Measurements from ENCODE around the gene STARD9. TPM values are rescaled to one million over a fixed set of nuclear protein-coding genes. Genes with fewer than 3 reads are reported as not detected.

Gene STARD9
- total and polyA plus RNA-seq, 9 of the 15 experiments (the other 6 are each of a cell fraction or from before 2014, with no cell fraction given), result 0.45 to 6.0 (median 3.6) TPM

DNA sequence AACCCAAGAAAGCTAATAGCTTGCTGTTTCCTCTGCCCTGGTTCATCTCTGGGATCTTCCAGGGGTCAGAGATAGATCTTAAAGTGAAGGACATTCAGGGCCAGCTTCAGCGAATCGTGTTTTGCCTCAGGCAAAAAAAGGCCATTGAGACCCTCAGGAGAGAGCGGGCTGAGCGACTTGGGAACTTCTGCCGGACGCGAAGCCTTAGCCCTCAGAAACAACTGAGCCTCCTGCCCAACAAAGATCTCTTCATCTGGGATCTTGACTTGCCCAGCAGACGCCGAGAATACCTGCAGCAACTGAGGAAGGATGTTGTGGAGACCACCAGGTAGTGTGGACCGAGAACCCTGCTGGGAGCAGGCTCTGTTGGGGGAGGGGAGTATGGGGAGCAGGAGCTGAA lies 119.0 kb downstream of the STARD9 start:
- no peak overlapping the region for H3K4me2 ChIP-seq (ENCODE audit: insufficient read depth, low read length)
- TF ChIP-seq CREB1 (IDR thresholded peaks at IDR 0.05) (no peak), CREB1 (CRISPR knock-in tag; IDR thresholded peaks at IDR 0.05) (no peak), POLR3G (IDR thresholded peaks at IDR 0.05; ENCODE audit: extremely low read depth, insufficient read length, insufficient replicate concordance) (no peak), ARID1B (IDR thresholded peaks at IDR 0.05) (no peak), DDX20 (tag; IDR thresholded peaks at IDR 0.05; ENCODE audit: low read depth) (no peak), FOXA3 (CRISPR knock-in tag; conservative IDR thresholded peaks at IDR 0.05 in 1 of 2, IDR thresholded peaks at IDR 0.05 in 1 of 2) (no peak)
- TF ChIP-seq, protein P1, sequence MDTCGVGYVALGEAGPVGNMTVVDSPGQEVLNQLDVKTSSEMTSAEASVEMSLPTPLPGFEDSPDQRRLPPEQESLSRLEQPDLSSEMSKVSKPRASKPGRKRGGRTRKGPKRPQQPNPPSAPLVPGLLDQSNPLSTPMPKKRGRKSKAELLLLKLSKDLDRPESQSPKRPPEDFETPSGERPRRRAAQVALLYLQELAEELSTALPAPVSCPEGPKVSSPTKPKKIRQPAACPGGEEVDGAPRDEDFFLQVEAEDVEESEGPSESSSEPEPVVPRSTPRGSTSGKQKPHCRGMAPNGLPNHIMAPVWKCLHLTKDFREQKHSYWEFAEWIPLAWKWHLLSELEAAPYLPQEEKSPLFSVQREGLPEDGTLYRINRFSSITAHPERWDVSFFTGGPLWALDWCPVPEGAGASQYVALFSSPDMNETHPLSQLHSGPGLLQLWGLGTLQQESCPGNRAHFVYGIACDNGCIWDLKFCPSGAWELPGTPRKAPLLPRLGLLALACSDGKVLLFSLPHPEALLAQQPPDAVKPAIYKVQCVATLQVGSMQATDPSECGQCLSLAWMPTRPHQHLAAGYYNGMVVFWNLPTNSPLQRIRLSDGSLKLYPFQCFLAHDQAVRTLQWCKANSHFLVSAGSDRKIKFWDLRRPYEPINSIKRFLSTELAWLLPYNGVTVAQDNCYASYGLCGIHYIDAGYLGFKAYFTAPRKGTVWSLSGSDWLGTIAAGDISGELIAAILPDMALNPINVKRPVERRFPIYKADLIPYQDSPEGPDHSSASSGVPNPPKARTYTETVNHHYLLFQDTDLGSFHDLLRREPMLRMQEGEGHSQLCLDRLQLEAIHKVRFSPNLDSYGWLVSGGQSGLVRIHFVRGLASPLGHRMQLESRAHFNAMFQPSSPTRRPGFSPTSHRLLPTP (IDR thresholded peaks at IDR 0.05; ENCODE audit: borderline replicate concordance, extremely low read depth, insufficient read length), result no peak
- H3K4me1 ChIP-seq (replicated peaks in 1 of 2; ENCODE audit: control insufficient read depth in 2 of 2, insufficient read depth in 2 of 2, low read length in 2 of 2), result no peaks in the 10 kb centered on the region; a peak in 2 of 5 replicates
- H2AFZ ChIP-seq (ENCODE audit: low read depth, low read length), result no peak overlapping the region
- H3K9me3 ChIP-seq (replicated peaks; ENCODE audit: control insufficient read depth, insufficient read depth, low read depth, low read length), result no peaks in the 10 kb centered on the region
- H3K9me1 ChIP-seq (ENCODE audit: control insufficient read depth, insufficient read depth, low read length), result no peaks in the 10 kb centered on the region
- DNase-seq (ENCODE audit: extremely low read depth in 1 of 4, low spot score in 3 of 4) (no peak), FAIRE-seq (no peak), ATAC-seq (no peak)
- no peak overlapping the region for H3K4me3 ChIP-seq
- ChIA-PET POLR2A (no interaction called here), CTCF (ENCODE audit: low intra/inter-chr PET ratio) (no interaction called here)
- H3K27ac ChIP-seq (ENCODE audit: extremely low read depth, low read depth, low read length), result no peak overlapping the region
- BruUV-seq (replicated peaks), result no TSS peak
- H4K20me1 ChIP-seq (replicated peaks; ENCODE audit: control insufficient read depth, insufficient read depth, low read length), result peaks cover 3% of the 10 kb centered on the region; the same call in 1 of the 2 replicates
- no peaks in the 10 kb centered on the region for H3K79me2 ChIP-seq (ENCODE audit: control insufficient read depth, insufficient read depth, low read length)
- no peak overlapping the region for H3K9ac ChIP-seq (ENCODE audit: insufficient read depth in 1 of 2, low read depth in 2 of 2, low read length in 2 of 2)
- intact Hi-C loops (cut with micrococcal nuclease), result no loop called here
- no peaks in the 10 kb centered on the region for H3K36me3 ChIP-seq (ENCODE audit: control insufficient read depth, insufficient read depth, low read length)
- in situ Hi-C loops (cut with MboI), result no loop called here
- no peaks in the 10 kb centered on the region for H3K27me3 ChIP-seq (ENCODE audit: control insufficient read depth in 2 of 2, insufficient read depth in 2 of 2, low read length in 2 of 2)
- 60% methylated on average over 10 of the region's 10 CpGs for WGBS (ENCODE audit: insufficient coverage, low coverage, missing lambda C conversion rate)
